Endothelial cell of umbilical vein (primary cell): ENCODE measurements around the gene SMARCA4. TPM values are rescaled to one million over a fixed set of nuclear protein-coding genes. Genes with fewer than 3 reads are reported as not detected.

Experiments used
- BruUV-seq: library from RNA; stranded (reverse); fragments of 400-500 nt; replicated peaks from 2 replicates; lab custom pipeline; 2021; lab: Mats Ljungman, UMichigan
- CTCF ChIA-PET: fragments of 300-600, 350-600 bp; sonication (Branson Sonifier 250); formaldehyde crosslinking; loops from one replicate; lab custom pipeline; 2021; ENCODE audit warnings: antibody characterized with exemption, inconsistent platforms; lab: Charles Lee
- POLR2A ChIA-PET: fragments of 300-600, 350-600 bp; sonication (Branson Sonifier 250); formaldehyde crosslinking; loops from one replicate; lab custom pipeline; 2021; ENCODE audit warnings: antibody characterized with exemption, inconsistent platforms; lab: Charles Lee
- DNase-seq: peaks from one replicate; pipeline ENCODE4 v3.0.0-alpha.2; 2011; ENCODE audit warnings: low read depth, low spot score
- FAIRE-seq: peaks from 2 replicates; lab custom pipeline; 2011; peaks lifted over from hg19 to GRCh38; lab: Jason Lieb, UNC
- H2AFZ ChIP-seq: 2 replicates; pipeline ENCODE4 v1.6.0; 2012; ENCODE audit warnings: low read depth, low read length, control low read depth, inconsistent platforms
- H3K27ac ChIP-seq: 2 replicates; pipeline ENCODE4 v1.5.1; 2011; ENCODE audit warnings: low read depth, mild to moderate bottlenecking, control low read depth, low read length, moderate library complexity; ENCODE audit not compliant: insufficient read depth
- H3K27me3 ChIP-seq, 2 experiments: 2 replicates each; pipeline versions ENCODE4 v1.6.0 to v1.6.1; 2011; ENCODE audit warnings: low read length in 2 of 2, mixed read lengths in 1 of 2; ENCODE audit not compliant: control insufficient read depth in 2 of 2, insufficient read depth in 2 of 2
- H3K36me3 ChIP-seq, 2 experiments: 2 replicates in 1 of 2; 3 replicates in 1 of 2; pipeline ENCODE4 v1.5.1; 2011; ENCODE audit warnings: low read length in 2 of 2, mild to moderate bottlenecking in 1 of 2, moderate library complexity in 1 of 2; ENCODE audit not compliant: control insufficient read depth in 2 of 2, insufficient read depth in 2 of 2; ENCODE audit errors: extremely low read depth in 1 of 2
- H3K4me1 ChIP-seq: 3 replicates; pipeline ENCODE4 v1.5.1; 2011; ENCODE audit warnings: mild to moderate bottlenecking, low read length; ENCODE audit not compliant: control insufficient read depth, insufficient read depth; ENCODE audit errors: extremely low read depth
- H3K4me2 ChIP-seq: 2 replicates; pipeline ENCODE4 v1.6.1; 2011; ENCODE audit warnings: low read length, control low read depth, mixed read lengths; ENCODE audit not compliant: insufficient read depth
- H3K4me3 ChIP-seq, 3 experiments: fragments of 200-600 bp in 1 of 3; sonication (generic), shearing (Covaris generic) in 1 of 3; replicated peaks in 1 of 3; 2 replicates each; pipeline ENCODE4 v1.5.1; 2011 to 2016; ENCODE audit warnings: control low read depth in 3 of 3, low read length in 3 of 3, mild to moderate bottlenecking in 2 of 3, inconsistent platforms in 1 of 3, low read depth in 1 of 3, moderate library complexity in 1 of 3; ENCODE audit not compliant: insufficient read depth in 1 of 3
- H3K79me2 ChIP-seq: 2 replicates; pipeline ENCODE4 v1.6.0; 2012; ENCODE audit warnings: low read length, inconsistent platforms; ENCODE audit not compliant: control insufficient read depth, insufficient read depth
- H3K9ac ChIP-seq: replicated peaks from 2 replicates; pipeline ENCODE3; 2011; ENCODE audit warnings: low read length, control low read depth; ENCODE audit not compliant: insufficient read depth; ENCODE audit errors: extremely low read depth
- H3K9me1 ChIP-seq: replicated peaks from 3 replicates; pipeline ENCODE4 v1.6.0; 2011; ENCODE audit warnings: mild to moderate bottlenecking, low read length; ENCODE audit not compliant: control insufficient read depth, insufficient read depth; ENCODE audit errors: extremely low read depth
- H3K9me3 ChIP-seq: replicated peaks from 2 replicates; pipeline ENCODE4 v1.5.1; 2012; ENCODE audit warnings: low read length, inconsistent platforms; ENCODE audit not compliant: control insufficient read depth, insufficient read depth
- H4K20me1 ChIP-seq: replicated peaks from 2 replicates; pipeline ENCODE3; 2011; ENCODE audit warnings: mild to moderate bottlenecking, low read length; ENCODE audit not compliant: control insufficient read depth, insufficient read depth; ENCODE audit errors: extremely low read depth
- CTCF ChIP-seq, 2 donors: IDR thresholded peaks; 1 replicate in 1 of 2; 2 replicates in 1 of 2; pipeline ENCODE4 v1.5.1; 2011; ENCODE audit warnings: low read length in 2 of 2, mild to moderate bottlenecking in 2 of 2, moderate library complexity in 2 of 2, control low read depth in 1 of 2, inconsistent platforms in 1 of 2, low read depth in 1 of 2; ENCODE audit not compliant: insufficient read depth in 1 of 2; ENCODE audit errors: extremely low read depth in 1 of 2
- EZH2 ChIP-seq: IDR thresholded peaks from 2 replicates; pipeline ENCODE4 v1.6.1; 2012; ENCODE audit warnings: borderline replicate concordance, low read depth, mild to moderate bottlenecking, moderate library complexity, low read length, inconsistent platforms; ENCODE audit not compliant: severe bottlenecking
- FOS ChIP-seq: IDR thresholded peaks from 2 replicates; pipeline ENCODE4 v1.6.1; 2011; ENCODE audit warnings: mild to moderate bottlenecking, low read length, moderate library complexity, borderline replicate concordance; ENCODE audit not compliant: insufficient read depth
- GATA2 ChIP-seq: IDR thresholded peaks from 2 replicates; pipeline ENCODE4 v1.7.0; 2011; ENCODE audit warnings: low read depth, mild to moderate bottlenecking, moderate library complexity, mixed read lengths, low read length; ENCODE audit not compliant: insufficient read length, insufficient read depth
- JUN ChIP-seq: IDR thresholded peaks from 2 replicates; pipeline ENCODE4 v1.6.1; 2011; ENCODE audit warnings: borderline replicate concordance, low read depth; ENCODE audit not compliant: insufficient read length, insufficient read depth
- MAX ChIP-seq: IDR thresholded peaks from 2 replicates; pipeline ENCODE4 v1.6.1; 2011; ENCODE audit not compliant: insufficient read depth, insufficient read length
- MYC ChIP-seq: IDR thresholded peaks from one replicate; pipeline ENCODE4 v1.6.1; 2011; ENCODE audit warnings: mild to moderate bottlenecking, low read depth, low read length
- POLR2A ChIP-seq: IDR thresholded peaks from 2 replicates; pipeline ENCODE4 v1.6.1; 2012; ENCODE audit warnings: low read depth, mild to moderate bottlenecking, control low read depth, low read length
- POLR2AphosphoS5 ChIP-seq: IDR thresholded peaks from 2 replicates; pipeline ENCODE4 v1.6.1; 2012; ENCODE audit warnings: low read depth, mild to moderate bottlenecking, control low read depth, low read length, moderate library complexity; ENCODE audit not compliant: insufficient read depth
- dilution Hi-C: fragments of 300-500 bp; cut with MboI; formaldehyde crosslinking; loops from one replicate; pipeline ENCODE4 v1.15.0; 2019; ENCODE audit warnings: low sequenced_read_pairs; ENCODE audit not compliant: extremely low pct_ligation_motif_present
- intact Hi-C: fragments of 100-400 bp; cut with micrococcal nuclease; formaldehyde crosslinking; loops from one replicate; pipeline ENCODE4 v1.10.0; 2022
- polyA plus RNA-seq, 4 experiments: library from polyadenylated mRNA; depleted of rRNA in 3 of 4; stranded (reverse) in 3 of 4; unstranded in 1 of 4; fragments of >200 nt; gene quantifications; 2 replicates each; pipeline versions ENCODE4 v1.2.1 to v1.2.3, GENCODE V29; 2011 to 2012; ENCODE audit warnings: missing spikeins in 1 of 4
- total RNA-seq: library from RNA; stranded (reverse); gene quantifications from 2 replicates; pipeline ENCODE4 v1.2.3, GENCODE V29; 2021

SMARCA4 gene
- total and polyA plus RNA-seq, 2 donors (not counting 3 experiments of a cell fraction or from before 2014, with no cell fraction given) = 65.0 to 177 TPM

- intact Hi-C loops (no loop called here), dilution Hi-C loops (no loop called here)
- Histone ChIP-seq H3K36me3 (peaks cover 3 to 31% of the 10 kb centered on the region in 2 experiments), H3K27me3 (no peaks in the 10 kb centered on the region), H3K9me1 (no peaks in the 10 kb centered on the region), H3K79me2 (no peaks in the 10 kb centered on the region), H3K4me2 (no peak overlapping the region), H4K20me1 (no peaks in the 10 kb centered on the region), H2AFZ (no peak overlapping the region), H3K4me1 (no peaks in the 10 kb centered on the region), H3K9ac (no peak overlapping the region), H3K9me3 (no peaks in the 10 kb centered on the region), H3K27ac (no peak overlapping the region), H3K4me3 (no peak overlapping the region)
- ChIA-PET CTCF (no interaction called here), POLR2A (no interaction called here)
- BruUV-seq = no TSS peak
- DNase-seq (no peak), FAIRE-seq (no peak)
- TF ChIP-seq FOS (no peak), CTCF (IDR thresholded peaks at IDR 0.05; ENCODE audit: extremely low read depth in 1 of 2, insufficient read depth in 1 of 2, low read depth in 1 of 2, low read length in 2 of 2) (no peak)
Measured at GRCh38 chr19:11059511-11060358, 98.9 kb downstream of the SMARCA4 start.

GRCh38 chr19:11061952-11062351 is 101.1 kb downstream of the SMARCA4 start:
- TSS peak; percentile 91 for BruUV-seq

More at GRCh38 chr19:11061952-11062351, 101.1 kb downstream of the SMARCA4 start:
- H3K9me1 ChIP-seq = no peaks in the 10 kb centered on the region
- FAIRE-seq (no peak), DNase-seq (no peak)
- no peaks in the 10 kb centered on the region for H4K20me1 ChIP-seq
- TF ChIP-seq POLR2A (no peak), MYC (no peak), EZH2 (no peak), JUN (no peak), POLR2AphosphoS5 (no peak), CTCF (IDR thresholded peaks at IDR 0.05; ENCODE audit: extremely low read depth in 1 of 2, insufficient read depth in 1 of 2, low read depth in 1 of 2, low read length in 2 of 2) (no peak), MAX (no peak), GATA2 (no peak), FOS (no peak)
- dilution Hi-C loops = no loop called here
- no peak overlapping the region for H3K9ac ChIP-seq
- ChIA-PET CTCF (no interaction called here), POLR2A (no interaction called here)
- intact Hi-C loops = no loop called here
- H3K4me2 ChIP-seq = no peak overlapping the region
- no peak overlapping the region for H3K27ac ChIP-seq
- H3K79me2 ChIP-seq = no peaks in the 10 kb centered on the region
- no peak overlapping the region for H2AFZ ChIP-seq
- no peaks in the 10 kb centered on the region for H3K27me3 ChIP-seq
- peaks cover 4 to 25% of the 10 kb centered on the region in 2 experiments for H3K36me3 ChIP-seq
- no peak overlapping the region for H3K4me3 ChIP-seq
- H3K9me3 ChIP-seq = no peaks in the 10 kb centered on the region
- H3K4me1 ChIP-seq = no peaks in the 10 kb centered on the region
